OCI-LY3 (cell line): ENCODE results near the gene NDUFB2.

Experiments
- EZH2phosphoT487 ChIP-seq: fragments of 200-600 bp; shearing (Covaris generic); IDR thresholded peaks from 2 replicates; pipeline ENCODE4 v1.6.1; 2018; ENCODE audit warnings: antibody characterized with exemption, mixed run types, low read depth
- TF ChIP-seq, protein P1 (sequence below): fragments of 200-600, 300-600 bp; sonication (generic); IDR thresholded peaks from 2 replicates; pipeline ENCODE4 v1.5.1; 2014; ENCODE audit warnings: antibody characterized with exemption, low read length, low read depth

DNA sequence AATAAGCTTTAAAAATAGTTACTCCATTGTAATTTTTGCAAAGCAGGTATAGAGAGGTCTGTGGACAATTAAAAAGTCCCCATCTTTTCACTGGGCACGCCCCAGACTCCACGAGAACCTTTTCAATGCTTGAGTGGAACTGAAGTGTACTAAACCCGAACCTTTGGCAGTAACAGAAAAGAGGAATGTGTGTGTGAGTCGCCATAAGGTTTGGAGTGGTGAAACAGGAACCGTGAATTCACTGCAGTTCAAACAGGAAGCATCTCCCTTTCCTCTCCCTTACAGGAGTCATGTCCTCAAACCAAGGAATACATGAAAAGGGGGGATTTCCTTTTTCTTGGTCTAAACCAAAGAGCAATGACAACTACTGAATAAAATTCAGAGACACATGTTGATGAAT lies 23.2 kb downstream of the NDUFB2 start:
- TF ChIP-seq, protein P1, sequence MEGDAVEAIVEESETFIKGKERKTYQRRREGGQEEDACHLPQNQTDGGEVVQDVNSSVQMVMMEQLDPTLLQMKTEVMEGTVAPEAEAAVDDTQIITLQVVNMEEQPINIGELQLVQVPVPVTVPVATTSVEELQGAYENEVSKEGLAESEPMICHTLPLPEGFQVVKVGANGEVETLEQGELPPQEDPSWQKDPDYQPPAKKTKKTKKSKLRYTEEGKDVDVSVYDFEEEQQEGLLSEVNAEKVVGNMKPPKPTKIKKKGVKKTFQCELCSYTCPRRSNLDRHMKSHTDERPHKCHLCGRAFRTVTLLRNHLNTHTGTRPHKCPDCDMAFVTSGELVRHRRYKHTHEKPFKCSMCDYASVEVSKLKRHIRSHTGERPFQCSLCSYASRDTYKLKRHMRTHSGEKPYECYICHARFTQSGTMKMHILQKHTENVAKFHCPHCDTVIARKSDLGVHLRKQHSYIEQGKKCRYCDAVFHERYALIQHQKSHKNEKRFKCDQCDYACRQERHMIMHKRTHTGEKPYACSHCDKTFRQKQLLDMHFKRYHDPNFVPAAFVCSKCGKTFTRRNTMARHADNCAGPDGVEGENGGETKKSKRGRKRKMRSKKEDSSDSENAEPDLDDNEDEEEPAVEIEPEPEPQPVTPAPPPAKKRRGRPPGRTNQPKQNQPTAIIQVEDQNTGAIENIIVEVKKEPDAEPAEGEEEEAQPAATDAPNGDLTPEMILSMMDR = no peak
- no peak for TF ChIP-seq EZH2phosphoT487
